Left hindlimb (tissue), 1 donor: ENCODE data around the gene INPP4A.
A peak's percentile ranks its signal among the peaks of the same experiment; 100 is the strongest.

Experiments
- DNase-seq: peaks from one replicate; pipeline ENCODE4 v3.0.0-alpha.2; 2018

The INPP4A gene

GRCh38 chr2:98438190-98439133 is 6.2 kb upstream of the INPP4A start:
- no peak for DNase-seq

- DNase-seq = no peak
These were observed 2.8 kb upstream of the INPP4A start for GRCh38 chr2:98441706-98442450.

DNA sequence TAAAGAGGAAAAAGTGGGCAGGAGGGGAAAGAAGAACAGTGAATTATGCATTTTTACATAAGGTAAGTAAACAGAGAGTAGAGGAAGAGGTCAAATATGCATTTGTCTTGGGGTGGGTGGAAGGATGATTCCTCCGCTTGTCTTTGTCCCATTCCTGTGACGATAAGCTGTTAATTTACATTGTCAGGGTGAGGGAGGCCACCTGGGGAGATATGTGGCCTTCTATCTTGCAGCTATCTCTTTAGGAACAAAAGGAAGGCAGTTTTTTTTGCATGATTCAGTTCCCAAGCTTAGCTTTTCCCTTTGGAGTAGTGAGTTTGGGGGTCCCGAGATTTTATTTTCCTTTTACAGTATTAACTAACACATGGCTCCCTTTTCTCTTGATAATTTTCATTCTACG is 2.2 kb upstream of the INPP4A start:
- no peak for DNase-seq

- peak; percentile 54 for DNase-seq
These were observed 572 bp downstream of the INPP4A start for GRCh38 chr2:98445177-98445682.

DNA sequence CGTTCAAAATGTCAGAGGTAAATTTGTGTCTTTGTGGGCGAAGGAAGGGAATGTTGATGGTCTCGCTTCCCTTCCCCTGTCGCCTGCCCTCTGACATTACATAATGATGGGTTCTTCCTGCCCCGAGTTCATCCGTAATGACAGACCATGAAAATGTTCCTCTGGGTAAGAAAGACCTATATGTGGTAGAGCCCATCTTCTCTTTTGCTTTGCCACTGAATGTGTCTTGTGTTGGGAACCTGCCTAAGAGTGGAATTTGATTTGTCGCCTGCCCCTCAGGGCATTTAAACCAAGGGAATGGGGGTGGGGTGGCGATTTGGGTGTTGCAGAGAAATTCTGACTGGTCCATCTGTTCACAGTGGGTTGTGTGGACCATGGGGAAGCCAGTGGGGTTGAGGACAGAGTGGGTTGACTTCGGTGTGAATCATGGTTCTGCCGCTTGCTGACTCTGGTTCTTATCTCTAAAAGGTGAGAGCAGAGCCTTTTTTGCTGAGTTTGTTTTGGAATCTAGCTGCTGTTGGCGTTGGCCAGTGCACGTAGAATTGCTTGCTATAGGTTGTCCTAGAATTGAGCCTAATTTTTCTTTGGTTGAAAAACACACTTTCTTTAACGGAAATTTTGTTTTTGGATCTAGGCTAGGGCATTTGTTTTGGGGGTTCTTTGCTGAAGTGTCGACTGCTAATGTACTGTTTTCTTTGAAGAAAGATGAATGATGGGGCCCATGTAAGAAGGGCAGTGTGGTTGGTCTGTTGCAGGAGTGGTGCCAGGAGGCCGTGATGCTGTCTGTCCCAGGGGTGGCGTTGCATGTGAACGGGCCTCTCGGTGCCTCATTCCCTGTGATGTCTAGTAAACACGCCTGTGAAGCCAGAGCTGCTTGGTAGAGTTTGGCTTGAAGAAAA is 1.3 kb downstream of the INPP4A start:
- peak; percentile 46 for DNase-seq

GRCh38 chr2:98446850-98447249 is 2.2 kb downstream of the INPP4A start:
- DNase-seq = no peak

DNA sequence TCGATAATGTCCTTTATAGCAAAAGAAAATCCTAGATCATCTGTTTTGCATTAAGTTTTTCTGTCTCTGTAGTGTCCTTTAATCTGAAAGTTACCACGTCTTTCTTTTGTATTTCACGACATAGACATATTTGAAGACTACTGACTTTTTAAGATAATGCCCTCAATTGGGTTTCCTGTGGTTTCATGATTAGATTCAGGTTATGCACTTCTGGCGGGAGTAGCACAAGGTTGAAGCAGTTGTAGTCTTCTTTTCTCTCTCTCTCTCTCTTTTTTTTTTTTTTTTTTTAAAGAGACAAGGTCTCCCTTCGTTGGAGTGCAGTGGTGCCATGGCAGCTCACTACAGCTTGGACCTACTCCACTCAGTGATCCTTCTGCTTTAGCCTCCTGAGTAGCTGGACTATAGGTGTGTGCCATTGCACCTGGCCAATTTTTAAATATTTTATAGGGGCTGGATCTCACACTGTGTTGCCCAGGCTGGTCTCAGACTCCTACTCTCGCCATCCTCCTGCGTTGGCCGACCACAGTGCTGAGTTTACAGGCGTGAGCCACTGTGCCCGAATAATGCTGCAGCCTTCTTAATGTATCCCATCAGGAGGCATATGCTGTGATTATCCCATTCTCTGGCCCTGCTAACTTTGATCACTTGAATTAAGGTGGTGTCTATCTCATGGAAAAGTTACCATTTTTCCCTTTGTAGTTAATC is 3.9 kb downstream of the INPP4A start:
- no peak for DNase-seq

GRCh38 chr2:98452396-98453027 is 7.9 kb downstream of the INPP4A start:
- DNase-seq = no peak

- DNase-seq = no peak
These were observed 8.4 kb downstream of the INPP4A start for GRCh38 chr2:98453083-98453482.

DNA sequence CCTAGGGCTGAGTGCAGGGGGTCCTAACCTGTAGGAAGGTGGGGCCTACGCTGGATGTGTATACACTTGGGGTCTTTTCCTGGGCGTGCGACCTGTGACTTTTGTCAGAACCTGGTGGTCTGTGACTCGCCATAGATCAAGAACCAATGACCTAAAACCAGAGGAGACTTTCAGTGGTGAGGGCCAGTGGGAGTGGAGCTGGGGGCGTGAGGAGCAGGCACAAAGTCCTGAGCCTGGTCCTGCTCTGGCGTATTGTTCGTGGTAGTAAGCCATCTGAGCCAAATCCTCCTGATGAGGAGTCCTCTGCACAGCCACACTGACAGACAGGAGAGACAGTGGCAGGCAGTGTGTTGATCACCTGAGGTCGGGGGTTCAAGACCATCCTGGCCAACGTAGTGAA is 8.9 kb downstream of the INPP4A start:
- no peak for DNase-seq

DNA sequence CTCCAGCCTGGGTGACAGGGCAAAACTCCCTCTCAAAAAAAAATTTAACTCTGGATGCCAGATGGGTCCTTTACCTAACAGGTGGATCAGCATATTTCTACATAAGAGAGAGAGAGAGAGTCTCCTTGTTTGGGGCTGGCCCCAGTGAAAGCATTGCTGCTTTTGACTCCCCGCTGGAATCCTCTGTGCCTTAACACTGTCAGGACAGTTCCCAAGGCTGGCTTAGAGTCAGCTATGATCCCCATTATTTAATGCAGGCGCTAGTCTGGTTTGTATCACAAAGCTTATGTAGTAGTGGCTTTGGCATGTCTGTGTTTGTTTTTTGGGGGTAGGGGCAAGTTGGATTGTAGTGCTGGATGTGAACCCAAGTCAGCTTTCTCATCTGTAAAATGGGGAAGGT is 9.4 kb downstream of the INPP4A start:
- no peak for DNase-seq

GRCh38 chr2:98454500-98455235 is 10.0 kb downstream of the INPP4A start:
- no peak for DNase-seq

- DNase-seq = no peak
These were observed 10.9 kb downstream of the INPP4A start for GRCh38 chr2:98455494-98455976.

- DNase-seq = no peak
These were observed 12.5 kb downstream of the INPP4A start for GRCh38 chr2:98457045-98457696.

DNA sequence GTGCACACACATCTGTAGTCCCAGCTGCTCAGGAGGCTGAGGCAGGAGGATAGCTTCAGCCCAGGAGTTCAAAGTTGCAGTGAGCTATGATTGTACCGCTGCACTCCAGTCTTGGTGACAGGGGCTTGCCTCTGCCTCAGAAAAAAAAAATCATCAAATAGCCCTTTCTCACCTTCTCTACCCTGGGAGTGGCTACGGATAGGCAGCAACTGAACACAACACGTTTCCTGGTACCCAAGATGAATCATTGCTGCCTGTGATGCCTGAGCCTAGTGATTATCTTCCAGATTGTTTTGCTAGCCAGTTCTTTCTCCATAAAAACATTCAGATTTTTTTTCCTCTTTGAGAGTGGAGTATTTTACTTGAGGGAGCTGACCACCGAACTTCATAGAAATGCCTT is 13.5 kb downstream of the INPP4A start:
- no peak for DNase-seq

- DNase-seq = no peak
These were observed 14.2 kb downstream of the INPP4A start for GRCh38 chr2:98458667-98459380.

- no peak for DNase-seq
These were observed 15.0 kb downstream of the INPP4A start for GRCh38 chr2:98459496-98460175.

GRCh38 chr2:98460573-98461497 is 16.2 kb downstream of the INPP4A start:
- DNase-seq = no peak
